ENCODE results near the gene FMN1.

- TF ChIP-seq POLR2A (IDR thresholded peaks at IDR 0.05) (no peak), CTCF (IDR thresholded peaks at IDR 0.05) (no peak)
These were observed 79.2 kb downstream of the FMN1 start for GRCh38 chr15:33115191-33115861.
